Natural killer cell treated with Interleukin-12 subunit alpha and Interleukin-12 subunit beta and Interleukin-15 and Interleukin-18, amount 100 ng/mL, for 72 hours (primary cell): Measurements from ENCODE around the gene PARVA. TPM values are rescaled to one million over a fixed set of nuclear protein-coding genes. Genes with fewer than 3 reads are reported as not detected.
"Not testable (repeated sequence)": the region's sequence is repeated elsewhere in the genome, so short reads cannot be mapped to it uniquely, and the experiment has no call there.

Experiments
- ATAC-seq, 2 donors: fragments of 150-1000 bp; cut with Tn5 transposase in 1 of 2; sonication (Bioruptor Pico), chemical (Tn5 transposase) in 1 of 2; 2 replicates each; pipeline ENCODE4 v1.10.0; 2021
- DNase-seq: peaks from one replicate; pipeline ENCODE4 v3.0.0; 2022; ENCODE audit warnings: low spot score
- H3K27ac Mint-ChIP-seq, 2 donors: 1 replicate in 1 of 2; 2 replicates in 1 of 2; pipeline ENCODE4 v1.8.0; 2022; ENCODE audit warnings: mixed read lengths in 2 of 2, mild to moderate bottlenecking in 1 of 2, moderate library complexity in 1 of 2
- H3K27me3 Mint-ChIP-seq, 2 donors: 1 replicate in 1 of 2; 2 replicates in 1 of 2; pipeline ENCODE4 v1.8.0; 2022; ENCODE audit warnings: mixed read lengths in 2 of 2
- H3K36me3 Mint-ChIP-seq: one replicate; pipeline ENCODE4 v1.8.0; 2022; ENCODE audit warnings: mixed read lengths
- H3K4me1 Mint-ChIP-seq, 2 donors: 1 replicate in 1 of 2; 2 replicates in 1 of 2; pipeline ENCODE4 v1.8.0; 2022; ENCODE audit warnings: low read depth in 2 of 2, mixed read lengths in 2 of 2, mild to moderate bottlenecking in 1 of 2
- H3K4me3 Mint-ChIP-seq: one replicate; pipeline ENCODE4 v1.8.0; 2022; ENCODE audit warnings: mixed read lengths
- H3K9me3 Mint-ChIP-seq: 2 replicates; pipeline ENCODE4 v1.8.0; 2022; ENCODE audit warnings: mixed read lengths
- total RNA-seq, 2 donors: library from RNA; stranded (reverse); gene quantifications; one replicate each; pipeline ENCODE4 v1.2.3, GENCODE V29; 2022

The PARVA gene
- total RNA-seq, 2 donors from 2014 or later, result not detected

GRCh38 chr11:12506404-12506921, 129.1 kb downstream of the PARVA start:
- DNase-seq, result no peak
- H3K27ac Mint-ChIP-seq, result no peak overlapping the region
- no peaks in the 10 kb centered on the region for H3K36me3 Mint-ChIP-seq
- no peaks in the 10 kb centered on the region for H3K4me1 Mint-ChIP-seq
- no peak for ATAC-seq
- H3K27me3 Mint-ChIP-seq, result peaks cover 11 to 23% of the 10 kb centered on the region in 2 donors
- H3K9me3 Mint-ChIP-seq, result no peaks in the 10 kb centered on the region
- no peak overlapping the region for H3K4me3 Mint-ChIP-seq

- H3K36me3 Mint-ChIP-seq, result no peaks in the 10 kb centered on the region
- ATAC-seq, result no peak
Observed at GRCh38 chr11:12507391-12507790, 130.0 kb downstream of the PARVA start.

GRCh38 chr11:12508151-12508751, 130.9 kb downstream of the PARVA start:
- Mint-ChIP-seq H3K4me3 (no peak overlapping the region), H3K9me3 (no peaks in the 10 kb centered on the region), H3K4me1 (no peaks in the 10 kb centered on the region), H3K36me3 (no peaks in the 10 kb centered on the region), H3K27ac (no peak overlapping the region), H3K27me3 (peaks cover 11 to 23% of the 10 kb centered on the region in 2 donors)
- no peak for ATAC-seq
- no peak for DNase-seq

More at GRCh38 chr11:12507391-12507790, 130.0 kb downstream of the PARVA start:
- H3K4me3 Mint-ChIP-seq, result no peak overlapping the region
- no peak overlapping the region for H3K27ac Mint-ChIP-seq
- no peak for DNase-seq
- peaks cover 14 to 23% of the 10 kb centered on the region in 2 donors for H3K27me3 Mint-ChIP-seq
- no peaks in the 10 kb centered on the region for H3K9me3 Mint-ChIP-seq
- H3K4me1 Mint-ChIP-seq, result no peaks in the 10 kb centered on the region

- Mint-ChIP-seq H3K36me3 (no peaks in the 10 kb centered on the region), H3K4me3 (no peak overlapping the region), H3K27me3 (peaks cover 15 to 23% of the 10 kb centered on the region in 2 donors), H3K4me1 (no peaks in the 10 kb centered on the region), H3K9me3 (no peaks in the 10 kb centered on the region), H3K27ac (no peak overlapping the region)
- DNase-seq (no peak), ATAC-seq (no peak)
Observed at GRCh38 chr11:12509371-12509770, 132.0 kb downstream of the PARVA start.

GRCh38 chr11:12512132-12512531, 134.8 kb downstream of the PARVA start:
- H3K27ac Mint-ChIP-seq, result no peak overlapping the region
- H3K4me3 Mint-ChIP-seq, result no peak overlapping the region
- H3K4me1 Mint-ChIP-seq, result no peaks in the 10 kb centered on the region
- H3K36me3 Mint-ChIP-seq, result no peaks in the 10 kb centered on the region
- DNase-seq (no peak), ATAC-seq (no peak)
- H3K27me3 Mint-ChIP-seq, result peaks cover 17 to 21% of the 10 kb centered on the region in 2 donors
- H3K9me3 Mint-ChIP-seq, result no peaks in the 10 kb centered on the region

- H3K27ac Mint-ChIP-seq, result no peak overlapping the region
- no peaks in the 10 kb centered on the region for H3K36me3 Mint-ChIP-seq
- DNase-seq (no peak), ATAC-seq (no peak)
- no peak overlapping the region for H3K4me3 Mint-ChIP-seq
- peaks cover 11 to 13% of the 10 kb centered on the region in 2 donors for H3K27me3 Mint-ChIP-seq
- no peaks in the 10 kb centered on the region for H3K4me1 Mint-ChIP-seq
- H3K9me3 Mint-ChIP-seq, result no peaks in the 10 kb centered on the region
Observed at GRCh38 chr11:12512826-12513395, 135.5 kb downstream of the PARVA start.

- ATAC-seq (no peak), DNase-seq (no peak)
- H3K27ac Mint-ChIP-seq, result no peak overlapping the region
- no peaks in the 10 kb centered on the region for H3K9me3 Mint-ChIP-seq
- H3K27me3 Mint-ChIP-seq, result peaks cover 8 to 10% of the 10 kb centered on the region in 2 donors
- no peaks in the 10 kb centered on the region for H3K4me1 Mint-ChIP-seq
- no peak overlapping the region for H3K4me3 Mint-ChIP-seq
- no peaks in the 10 kb centered on the region for H3K36me3 Mint-ChIP-seq
Observed at GRCh38 chr11:12516387-12517105, 139.2 kb downstream of the PARVA start.

- Mint-ChIP-seq H3K4me3 (no peak overlapping the region), H3K9me3 (no peaks in the 10 kb centered on the region), H3K27me3 (peaks cover 6 to 10% of the 10 kb centered on the region in 2 donors), H3K4me1 (no peaks in the 10 kb centered on the region), H3K27ac (no peak overlapping the region), H3K36me3 (no peaks in the 10 kb centered on the region)
- DNase-seq (no peak), ATAC-seq (no peak)
Observed at GRCh38 chr11:12517306-12517705, 139.9 kb downstream of the PARVA start.

- Mint-ChIP-seq H3K4me3 (no peak overlapping the region), H3K36me3 (no peaks in the 10 kb centered on the region)
Observed at GRCh38 chr11:12517741-12518140, 140.4 kb downstream of the PARVA start.

GRCh38 chr11:12518606-12519385, 141.4 kb downstream of the PARVA start:
- peaks cover 2 to 10% of the 10 kb centered on the region in 2 donors for H3K27me3 Mint-ChIP-seq
- H3K4me1 Mint-ChIP-seq, result no peaks in the 10 kb centered on the region
- no peaks in the 10 kb centered on the region for H3K9me3 Mint-ChIP-seq
- ATAC-seq (peak in 1 of 2 donors; percentile 7), DNase-seq (no peak)
- H3K36me3 Mint-ChIP-seq, result no peaks in the 10 kb centered on the region
- no peak overlapping the region for H3K4me3 Mint-ChIP-seq
- H3K27ac Mint-ChIP-seq, result no peak overlapping the region

More at GRCh38 chr11:12517741-12518140, 140.4 kb downstream of the PARVA start:
- Mint-ChIP-seq H3K4me1 (no peaks in the 10 kb centered on the region), H3K27me3 (peaks cover 6 to 10% of the 10 kb centered on the region in 2 donors), H3K27ac (no peak overlapping the region), H3K9me3 (no peaks in the 10 kb centered on the region)
- ATAC-seq (no peak), DNase-seq (no peak)

- H3K36me3 Mint-ChIP-seq, result no peaks in the 10 kb centered on the region
- no peak overlapping the region for H3K4me3 Mint-ChIP-seq
- ATAC-seq (no peak), DNase-seq (no peak)
- peaks cover 2 to 10% of the 10 kb centered on the region in 2 donors for H3K27me3 Mint-ChIP-seq
- H3K9me3 Mint-ChIP-seq, result no peaks in the 10 kb centered on the region
- no peaks in the 10 kb centered on the region for H3K4me1 Mint-ChIP-seq
- H3K27ac Mint-ChIP-seq, result no peak overlapping the region
Observed at GRCh38 chr11:12520054-12520453, 142.7 kb downstream of the PARVA start.

- not testable (repeated sequence) for DNase-seq, ATAC-seq, H3K4me3 Mint-ChIP-seq, H3K4me1 Mint-ChIP-seq, H3K27me3 Mint-ChIP-seq, H3K27ac Mint-ChIP-seq, H3K36me3 Mint-ChIP-seq, H3K9me3 Mint-ChIP-seq
Observed at GRCh38 chr11:12520576-12520975, 143.2 kb downstream of the PARVA start.

GRCh38 chr11:12523180-12523924, 146.0 kb downstream of the PARVA start:
- Mint-ChIP-seq H3K4me1 (no peaks in the 10 kb centered on the region), H3K9me3 (no peaks in the 10 kb centered on the region), H3K27ac (no peak overlapping the region), H3K4me3 (no peak overlapping the region), H3K36me3 (no peaks in the 10 kb centered on the region), H3K27me3 (peaks cover 1 to 16% of the 10 kb centered on the region in 2 donors)
- no peak for DNase-seq
- no peak for ATAC-seq
